Ramos (cell line): ENCODE data around the gene NLK.
"Not testable (repeated sequence)": the region's sequence is repeated elsewhere in the genome, so short reads cannot be mapped to it uniquely, and the experiment has no call there.

Experiments
- in situ Hi-C: fragments of 300-500 bp; cut with MboI; formaldehyde crosslinking; loops from one replicate; pipeline ENCODE4 v1.14.3; 2022; ENCODE audit warnings: low sequenced_read_pairs; ENCODE audit not compliant: unreplicated experiment

NLK gene

GRCh38 chr17:28139822-28140221, 97.3 kb downstream of the NLK start:
- in situ Hi-C loops = no loop called here

- in situ Hi-C loops = no loop called here
Measured at GRCh38 chr17:28141313-28141712, 98.8 kb downstream of the NLK start.

DNA sequence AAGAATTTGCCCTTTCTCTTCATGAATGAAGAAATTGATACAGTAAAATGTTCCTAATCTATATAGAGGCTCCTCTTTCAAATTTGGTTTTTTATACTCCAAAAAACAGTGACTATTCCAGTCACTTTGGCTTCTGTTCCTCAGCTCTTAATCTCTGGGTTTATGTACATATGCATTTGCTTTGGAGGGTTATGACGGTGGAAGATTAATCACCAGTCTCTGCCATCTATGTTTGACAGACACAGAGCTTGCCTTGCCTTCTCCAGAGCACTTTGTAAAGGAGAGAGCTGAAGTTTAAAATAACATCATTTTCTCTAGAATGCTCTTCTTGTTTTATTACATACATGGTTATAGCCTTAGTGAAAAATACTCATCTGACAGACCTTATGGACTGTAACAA, 99.3 kb downstream of the NLK start:
- in situ Hi-C loops = no loop called here

- in situ Hi-C loops = no loop called here
Measured at GRCh38 chr17:28142305-28142704, 99.8 kb downstream of the NLK start.

DNA sequence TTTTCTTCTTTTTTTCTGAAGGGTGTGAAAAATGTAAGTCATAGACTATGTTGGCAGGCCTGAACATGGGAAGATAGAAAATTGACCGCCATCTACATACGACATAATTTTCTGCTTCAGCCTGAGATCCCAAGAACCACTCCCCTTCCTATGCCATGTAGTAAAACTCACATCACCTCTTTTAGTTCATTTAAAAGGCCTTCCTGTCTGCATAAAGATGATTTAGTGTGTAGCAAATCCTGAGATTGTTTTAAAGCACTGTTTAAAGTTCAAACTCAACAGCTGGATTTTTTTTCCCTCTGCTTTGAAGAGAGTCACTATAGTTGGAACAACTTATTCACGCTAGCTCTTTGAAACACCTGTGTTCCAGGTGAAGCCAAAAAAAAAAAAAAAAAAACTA, 101.5 kb downstream of the NLK start:
- in situ Hi-C loops = no loop called here

- in situ Hi-C loops = no loop called here
Measured at GRCh38 chr17:28145348-28145747, 102.9 kb downstream of the NLK start.

DNA sequence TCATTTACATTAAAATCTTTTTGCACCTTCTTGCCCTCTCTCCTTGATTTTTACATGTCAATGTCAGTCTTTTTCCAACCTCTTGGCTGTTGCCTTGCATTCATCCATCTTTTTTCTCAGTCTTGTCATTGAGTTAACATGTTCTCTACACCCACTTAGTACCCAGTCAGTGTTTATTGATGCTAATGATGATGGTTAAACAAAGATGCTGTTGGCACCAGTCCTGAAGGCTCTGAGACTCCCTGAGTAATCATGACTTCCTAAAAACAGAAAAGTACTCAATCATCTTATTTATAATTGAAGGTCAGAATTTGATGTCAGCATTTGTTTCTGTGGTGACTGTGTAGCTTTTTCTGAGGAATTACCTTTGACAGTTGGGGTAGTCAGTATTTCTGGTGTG, 104.5 kb downstream of the NLK start:
- in situ Hi-C loops = no loop called here

DNA sequence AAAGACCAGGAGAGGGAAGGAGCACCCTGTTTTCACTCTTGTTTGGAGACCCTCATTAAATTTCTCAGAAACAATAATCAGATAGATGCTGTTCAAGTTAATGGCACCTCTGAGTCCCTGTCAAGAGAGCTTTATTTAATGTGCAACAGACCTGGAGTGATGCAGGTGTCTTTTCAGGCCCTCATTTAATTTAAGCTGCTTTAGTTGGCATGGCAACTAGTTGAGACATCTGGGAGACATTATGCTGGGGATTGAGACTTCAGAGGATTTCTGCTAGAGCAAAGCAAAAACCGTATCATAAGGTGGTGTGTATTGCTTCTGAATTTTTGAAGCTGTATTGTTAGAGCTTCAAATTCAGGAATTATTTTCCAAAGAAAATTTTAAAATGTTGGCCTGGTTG, 108.5 kb downstream of the NLK start:
- in situ Hi-C loops = no loop called here

DNA sequence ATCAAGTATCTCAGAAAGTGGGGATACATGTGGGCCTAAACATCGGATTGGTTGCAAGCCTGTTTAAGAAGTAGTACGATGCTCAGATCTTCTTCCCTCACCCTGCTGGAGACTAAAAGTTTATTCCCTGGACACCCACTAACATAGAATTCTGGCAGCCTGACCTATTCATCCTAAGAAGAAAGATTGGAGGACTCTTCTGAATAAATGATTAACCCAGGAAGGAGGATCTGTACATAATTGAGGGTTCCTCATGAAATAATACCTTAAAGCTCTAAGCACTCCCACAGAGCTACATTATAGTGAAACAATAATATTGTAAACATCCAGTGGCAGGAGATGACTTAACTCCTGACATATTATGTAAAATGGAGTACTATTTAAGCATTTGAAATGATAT, 111.7 kb downstream of the NLK start:
- in situ Hi-C loops = no loop called here

- in situ Hi-C loops = not testable (repeated sequence)
Measured at GRCh38 chr17:28155405-28155804, 112.9 kb downstream of the NLK start.

DNA sequence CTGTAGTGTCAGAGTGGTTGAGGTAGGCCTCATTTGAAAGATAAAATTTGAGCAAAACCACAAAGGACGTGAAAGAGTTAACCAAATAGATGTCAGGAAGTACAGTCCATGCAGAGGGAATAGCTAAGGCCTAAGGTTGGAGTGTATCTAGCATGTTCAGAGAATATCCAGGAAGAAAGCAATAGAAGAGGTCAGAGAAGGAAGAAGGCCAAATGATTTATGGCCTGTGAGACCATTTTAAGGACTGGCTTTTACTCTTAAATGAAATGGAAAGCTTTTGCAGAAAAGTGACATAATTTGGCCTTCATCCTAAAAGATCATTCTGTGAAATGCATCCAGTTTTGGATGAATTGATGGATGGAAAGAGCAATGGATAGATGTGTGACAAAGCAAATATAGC, 116.5 kb downstream of the NLK start:
- in situ Hi-C loops = no loop called here

GRCh38 chr17:28159924-28160323, 117.4 kb downstream of the NLK start:
- in situ Hi-C loops = no loop called here

DNA sequence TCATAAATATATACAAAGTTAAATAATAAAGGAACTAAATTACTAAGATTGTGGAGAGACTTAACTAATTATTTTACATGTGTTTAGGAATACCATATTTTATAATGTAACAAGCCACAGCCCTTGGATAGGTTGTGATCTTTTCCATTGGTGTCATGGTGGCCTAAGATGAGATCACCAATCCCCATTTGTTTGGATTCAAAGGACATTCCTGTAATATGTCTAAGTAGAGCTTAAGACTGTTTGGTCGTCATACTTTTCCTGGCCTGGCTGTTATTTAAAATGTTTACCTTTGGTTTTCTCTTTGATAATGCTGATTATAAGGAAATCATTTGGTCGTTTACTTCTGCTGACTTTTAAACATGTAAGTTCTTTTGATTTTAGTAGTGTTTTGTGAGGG, 118.1 kb downstream of the NLK start:
- in situ Hi-C loops = no loop called here

DNA sequence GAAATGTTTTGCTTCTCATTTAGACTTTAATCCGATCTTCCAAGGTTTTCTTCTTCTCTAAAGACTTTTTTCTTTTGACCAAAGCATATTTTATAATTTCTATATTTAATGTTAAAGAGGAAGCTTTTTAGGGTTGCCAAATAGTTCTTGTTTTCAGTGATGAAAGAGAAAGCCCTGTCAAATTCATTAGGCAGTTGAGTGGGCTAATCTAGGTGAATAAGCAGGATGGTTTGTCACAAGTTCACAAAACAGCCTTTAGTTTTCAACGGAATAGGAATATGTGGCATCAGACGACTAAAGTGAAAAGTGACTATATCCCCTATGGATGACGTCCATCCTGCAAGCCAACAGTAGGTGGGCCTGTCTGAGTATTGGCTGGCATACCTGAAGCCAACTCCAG, 118.8 kb downstream of the NLK start:
- in situ Hi-C loops = no loop called here

DNA sequence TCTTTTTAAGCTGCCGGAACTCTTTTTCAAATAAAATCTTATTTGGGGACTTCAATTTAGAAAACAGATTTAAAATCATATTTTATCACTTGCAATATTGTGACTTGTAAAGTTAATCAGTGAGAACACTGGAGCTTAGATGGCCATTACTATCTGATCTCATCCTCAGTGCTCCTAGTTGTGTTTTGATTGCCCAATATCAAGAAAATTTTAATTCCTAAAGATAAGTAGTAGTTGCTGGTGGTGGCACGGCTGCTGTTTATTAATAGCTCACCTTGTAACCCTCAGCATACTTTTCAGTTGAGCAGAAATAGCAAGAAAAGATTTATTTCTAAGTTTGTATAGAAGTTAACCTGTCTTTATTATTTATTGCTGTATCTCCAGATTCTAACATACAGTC, 124.0 kb downstream of the NLK start:
- in situ Hi-C loops = no loop called here

DNA sequence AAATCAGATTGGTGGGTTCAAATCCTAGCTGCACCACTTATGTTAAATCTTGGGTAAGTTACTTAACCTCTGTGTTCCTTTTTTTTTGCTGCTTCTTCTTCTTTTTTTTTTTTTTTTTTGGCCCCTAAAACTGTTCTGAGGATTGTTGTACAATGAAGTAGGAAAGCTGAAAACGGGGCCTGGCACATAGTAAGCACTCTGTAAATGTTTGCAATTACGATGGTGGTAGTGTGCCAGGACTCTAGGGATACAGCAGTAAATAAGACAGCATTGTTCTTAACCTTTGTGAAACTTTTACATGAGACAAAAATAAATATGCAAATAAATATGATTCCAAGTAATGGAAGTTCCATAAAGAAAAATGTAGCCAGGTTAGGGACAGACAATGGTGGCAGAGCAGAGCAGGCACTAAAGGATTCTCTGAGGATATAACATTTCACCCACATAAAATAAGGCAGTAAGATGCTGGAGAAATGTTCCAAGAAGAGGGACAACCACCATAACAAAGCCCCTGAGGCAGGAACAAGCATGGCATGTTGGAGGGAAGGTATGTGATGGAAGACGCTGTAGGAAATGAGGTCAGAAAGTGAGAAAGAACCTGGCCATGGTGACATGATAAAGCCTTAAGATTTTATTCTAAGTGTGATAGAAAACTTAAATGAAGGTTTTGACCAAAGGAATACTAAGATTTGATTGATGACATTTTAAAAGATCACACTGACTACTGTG, 127.3 kb downstream of the NLK start:
- in situ Hi-C loops = no loop called here

DNA sequence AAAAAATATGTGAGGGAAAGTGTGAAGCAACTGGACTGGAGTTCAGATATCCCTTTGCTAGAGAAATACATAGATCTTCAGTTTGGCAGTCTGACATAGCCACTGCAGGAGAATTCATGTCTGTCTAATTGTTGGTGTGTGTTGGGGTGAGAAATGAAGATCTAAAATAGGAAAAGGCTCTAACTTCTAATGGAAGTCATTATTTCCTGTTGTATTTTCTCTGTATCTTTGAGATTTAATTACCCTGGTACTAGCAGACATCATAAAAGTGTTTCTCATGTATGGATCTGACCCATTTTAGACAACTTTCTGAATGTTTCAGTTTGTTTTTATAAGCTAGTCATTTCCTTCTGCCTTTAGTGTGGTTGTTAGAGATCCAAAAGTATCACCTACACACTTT, 128.3 kb downstream of the NLK start:
- in situ Hi-C loops = no loop called here

DNA sequence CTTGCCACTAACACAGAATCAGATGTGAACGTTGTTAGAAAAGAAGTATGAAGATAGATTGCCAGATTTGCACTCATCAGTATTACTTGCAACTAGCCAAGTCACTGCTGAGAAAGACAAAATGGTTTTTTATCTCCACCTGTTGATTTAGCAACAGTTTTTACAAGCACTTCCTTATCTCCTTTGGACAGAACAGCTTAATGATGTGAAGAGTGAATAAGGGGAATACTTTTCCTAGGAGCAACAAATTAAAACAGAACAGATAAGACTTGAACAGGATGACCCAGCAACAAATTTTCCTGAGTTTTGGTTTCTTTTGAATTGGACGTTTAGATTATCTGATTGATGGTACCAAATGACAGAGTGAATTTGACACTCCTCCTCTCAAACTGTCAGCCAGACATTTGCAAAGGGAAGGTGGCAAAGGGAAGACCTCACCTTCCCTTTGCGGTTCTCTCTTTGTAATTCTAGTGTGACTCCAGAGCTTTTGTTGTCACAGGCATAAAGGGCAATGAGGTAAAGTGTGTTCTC, 130.6 kb downstream of the NLK start:
- in situ Hi-C loops = no loop called here

- in situ Hi-C loops = no loop called here
Measured at GRCh38 chr17:28173801-28174200, 131.3 kb downstream of the NLK start.

- in situ Hi-C loops = loop anchor here (25.0 kb wide), 1 partner anchor 113 kb away; no protein-coding TSS in a partner anchor
Measured at GRCh38 chr17:28174352-28175046, 132.0 kb downstream of the NLK start.

- in situ Hi-C loops = loop anchor here (25.0 kb wide), 1 partner anchor 110 kb away; no protein-coding TSS in a partner anchor
Measured at GRCh38 chr17:28177351-28177750, 134.9 kb downstream of the NLK start.

DNA sequence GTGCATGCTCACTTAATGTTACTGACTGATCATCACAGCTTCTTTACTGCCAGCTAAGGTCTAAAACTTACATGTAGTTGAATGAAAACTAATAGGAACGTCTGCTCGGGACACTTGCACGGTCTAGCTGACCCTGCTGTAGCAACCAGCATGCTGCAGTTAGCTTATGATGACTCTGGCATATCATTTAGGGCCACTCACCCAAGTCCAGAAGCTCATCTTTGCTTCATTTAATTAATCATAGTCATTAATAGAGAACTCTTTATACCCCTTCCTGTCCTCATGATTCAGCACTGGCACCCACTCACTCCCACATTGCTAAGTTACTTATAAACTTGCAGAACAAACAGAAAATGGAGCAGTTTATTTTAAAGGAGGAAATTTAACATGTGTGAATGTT, 136.3 kb downstream of the NLK start:
- in situ Hi-C loops = loop anchor here (25.0 kb wide), 1 partner anchor 109 kb away; no protein-coding TSS in a partner anchor
